GM23338 (cell line): ENCODE data around the gene NEK11. TPM values are rescaled to one million over a fixed set of nuclear protein-coding genes. Genes with fewer than 3 reads are reported as not detected.

Source experiments
- ATAC-seq: fragments of 200-7000 bp; cut with Tn5 transposase; 3 replicates; pipeline ENCODE4 v1.9.1; 2020
- DNase-seq: peaks from one replicate; pipeline ENCODE4 v3.0.0-alpha.2; 2015; ENCODE audit warnings: low spot score
- H2AFZ ChIP-seq: fragments of 200-600 bp; sonication (generic); 2 replicates; pipeline ENCODE4 v1.8.0; 2016; ENCODE audit warnings: antibody characterized with exemption, mild to moderate bottlenecking, moderate library complexity
- H3F3A ChIP-seq: fragments of 200-600 bp; sonication (generic); replicated peaks from 2 replicates; pipeline ENCODE4 v1.8.0; 2017; ENCODE audit warnings: antibody characterized with exemption, mixed run types, low read depth
- H3K27ac ChIP-seq: fragments of 200-600 bp; sonication (generic); 2 replicates; pipeline ENCODE4 v1.6.1; 2016; ENCODE audit warnings: low read depth
- H3K27me3 ChIP-seq: fragments of 200-600 bp; sonication (generic); 2 replicates; pipeline ENCODE4 v1.8.0; 2016; ENCODE audit warnings: mild to moderate bottlenecking, mixed run types, moderate library complexity; ENCODE audit not compliant: insufficient read depth
- H3K36me3 ChIP-seq: fragments of 200-600 bp; sonication (generic); 2 replicates; pipeline ENCODE4 v1.8.0; 2016; ENCODE audit warnings: mild to moderate bottlenecking; ENCODE audit not compliant: insufficient read depth
- H3K4me1 ChIP-seq: fragments of 200-600 bp; sonication (generic); 2 replicates; pipeline ENCODE4 v1.8.0; 2016; ENCODE audit warnings: mild to moderate bottlenecking, moderate library complexity; ENCODE audit not compliant: insufficient read depth
- H3K4me2 ChIP-seq: fragments of 200-600 bp; sonication (generic); 2 replicates; pipeline ENCODE4 v1.7.1; 2017; ENCODE audit warnings: mixed run types
- H3K4me3 ChIP-seq: fragments of 200-600 bp; sonication (generic); 2 replicates; pipeline ENCODE4 v1.6.1; 2016; ENCODE audit warnings: mixed run types
- H3K79me2 ChIP-seq: fragments of 200-600 bp; sonication (generic); replicated peaks from 2 replicates; pipeline ENCODE4 v1.8.0; 2017; ENCODE audit warnings: mild to moderate bottlenecking; ENCODE audit not compliant: insufficient read depth
- H3K9me2 ChIP-seq: fragments of 200-600 bp; sonication (generic); 2 replicates; pipeline ENCODE4 v1.8.0; 2017; ENCODE audit not compliant: insufficient read depth
- H4K20me1 ChIP-seq: fragments of 200-600 bp; sonication (generic); replicated peaks from 2 replicates; pipeline ENCODE4 v1.8.0; 2017; ENCODE audit warnings: mild to moderate bottlenecking; ENCODE audit not compliant: insufficient read depth
- H3K27ac Mint-ChIP-seq: 2 replicates; pipeline ENCODE4 v1.8.0; 2020; ENCODE audit warnings: inconsistent platforms, mild to moderate bottlenecking, moderate library complexity, mixed read lengths
- H3K27me3 Mint-ChIP-seq: 3 replicates; pipeline ENCODE4 v1.8.0; 2022; ENCODE audit warnings: low read depth, mild to moderate bottlenecking, moderate library complexity, mixed read lengths, inconsistent platforms; ENCODE audit not compliant: insufficient read depth, poor library complexity
- H3K36me3 Mint-ChIP-seq: 3 replicates; pipeline ENCODE4 v1.8.0; 2021; ENCODE audit warnings: low read depth, mild to moderate bottlenecking, inconsistent platforms, moderate library complexity, mixed read lengths
- H3K4me1 Mint-ChIP-seq: 3 replicates; pipeline ENCODE4 v1.8.0; 2020; ENCODE audit warnings: mild to moderate bottlenecking, inconsistent platforms, mixed read lengths
- H3K4me3 Mint-ChIP-seq: 3 replicates; pipeline ENCODE4 v1.8.0; 2021; ENCODE audit warnings: moderate library complexity, mild to moderate bottlenecking, inconsistent platforms, mixed read lengths
- H3K9me3 Mint-ChIP-seq: 3 replicates; pipeline ENCODE4 v1.8.0; 2020; ENCODE audit warnings: moderate library complexity, mild to moderate bottlenecking, inconsistent platforms, mixed read lengths
- CREB1 ChIP-seq: fragments of 250-450 bp; sonication (Bioruptor Pico); IDR thresholded peaks from 2 replicates; pipeline ENCODE4 v1.5.0; 2020; ENCODE audit warnings: low read depth, mild to moderate bottlenecking, moderate library complexity
- ETS1 ChIP-seq: IDR thresholded peaks from 2 replicates; pipeline ENCODE4 v1.6.1; 2016; ENCODE audit warnings: antibody characterized with exemption
- JUNB ChIP-seq: IDR thresholded peaks from one replicate; pipeline ENCODE4 v1.6.1; 2016; ENCODE audit warnings: antibody characterized with exemption; ENCODE audit not compliant: unreplicated experiment
- POLR2AphosphoS5 ChIP-seq: IDR thresholded peaks from 2 replicates; pipeline ENCODE4 v1.6.1; 2016; ENCODE audit warnings: antibody characterized with exemption, low read depth
- STAT1 ChIP-seq: IDR thresholded peaks from one replicate; pipeline ENCODE4 v1.6.1; 2016; ENCODE audit warnings: antibody characterized with exemption; ENCODE audit not compliant: unreplicated experiment
- ZNF114 ChIP-seq: fragments of 250-450 bp; sonication (Bioruptor Pico); IDR thresholded peaks from 2 replicates; pipeline ENCODE4 v1.5.0; 2020; ENCODE audit warnings: mild to moderate bottlenecking, moderate library complexity
- polyA plus RNA-seq: library from polyadenylated mRNA; unstranded; fragments of >200 nt; fragmentation: Nextera tagmentation; extraction: Ambion mirVana; gene quantifications from 2 replicates; pipeline ENCODE4 v1.2.1, GENCODE V29; 2016
- total RNA-seq: library from RNA; depleted of rRNA; stranded (reverse); fragments of >200 nt; shearing (Covaris generic); gene quantifications from 2 replicates; pipeline ENCODE4 v1.2.3, GENCODE V29; 2014
- TF ChIP-seq, protein P1 (sequence below), 2 experiments: fragments of 200-600 bp in 1 of 2; sonication (generic) in 1 of 2; conservative IDR thresholded peaks; 2 replicates each; pipeline versions ENCODE4 v1.5.1 to v1.6.1; 2016 to 2017; ENCODE audit warnings: antibody characterized with exemption in 2 of 2, low read depth in 2 of 2, mild to moderate bottlenecking in 2 of 2, moderate library complexity in 1 of 2
- TF ChIP-seq, protein P2 (sequence below): fragments of 250-450 bp; sonication (Bioruptor Pico); IDR thresholded peaks from 2 replicates; pipeline ENCODE4 v1.5.0; 2020; ENCODE audit warnings: mild to moderate bottlenecking, moderate library complexity
- TF ChIP-seq, protein P3 (sequence below): IDR thresholded peaks from one replicate; pipeline ENCODE4 v1.6.1; 2018; ENCODE audit warnings: antibody characterized with exemption; ENCODE audit not compliant: unreplicated experiment

The NEK11 gene
- total and polyA plus RNA-seq, 2 experiments from 2014 or later: 0.80 to 1.1 TPM

DNA sequence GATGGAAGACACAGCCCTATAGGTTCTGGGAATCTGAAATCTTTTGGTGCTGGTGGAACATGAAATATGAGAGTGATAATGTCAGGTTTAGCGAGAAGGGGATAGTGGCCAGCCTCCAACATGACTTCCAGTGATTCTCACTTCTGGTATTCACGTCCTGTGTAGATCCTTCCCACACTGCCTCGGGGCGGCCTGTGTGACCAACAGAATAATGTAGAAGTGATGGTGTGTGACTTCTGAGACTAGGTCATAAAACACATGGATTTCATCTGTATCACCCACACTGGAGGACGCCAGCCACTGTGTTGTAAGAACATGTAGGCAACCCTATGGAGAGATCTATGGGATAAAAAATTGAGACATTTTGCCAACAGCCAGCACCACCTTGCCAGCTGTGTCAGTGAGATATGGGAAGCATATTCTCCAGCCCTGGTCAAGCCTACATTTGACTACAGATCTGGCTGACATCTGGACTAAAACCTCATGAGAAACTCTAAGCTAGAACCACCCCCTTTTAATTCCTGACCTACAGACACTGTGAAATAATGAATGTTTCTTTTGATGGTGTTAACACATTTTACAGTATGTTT is 329.4 kb downstream of the NEK11 start (continued):
- TF ChIP-seq, protein P1, sequence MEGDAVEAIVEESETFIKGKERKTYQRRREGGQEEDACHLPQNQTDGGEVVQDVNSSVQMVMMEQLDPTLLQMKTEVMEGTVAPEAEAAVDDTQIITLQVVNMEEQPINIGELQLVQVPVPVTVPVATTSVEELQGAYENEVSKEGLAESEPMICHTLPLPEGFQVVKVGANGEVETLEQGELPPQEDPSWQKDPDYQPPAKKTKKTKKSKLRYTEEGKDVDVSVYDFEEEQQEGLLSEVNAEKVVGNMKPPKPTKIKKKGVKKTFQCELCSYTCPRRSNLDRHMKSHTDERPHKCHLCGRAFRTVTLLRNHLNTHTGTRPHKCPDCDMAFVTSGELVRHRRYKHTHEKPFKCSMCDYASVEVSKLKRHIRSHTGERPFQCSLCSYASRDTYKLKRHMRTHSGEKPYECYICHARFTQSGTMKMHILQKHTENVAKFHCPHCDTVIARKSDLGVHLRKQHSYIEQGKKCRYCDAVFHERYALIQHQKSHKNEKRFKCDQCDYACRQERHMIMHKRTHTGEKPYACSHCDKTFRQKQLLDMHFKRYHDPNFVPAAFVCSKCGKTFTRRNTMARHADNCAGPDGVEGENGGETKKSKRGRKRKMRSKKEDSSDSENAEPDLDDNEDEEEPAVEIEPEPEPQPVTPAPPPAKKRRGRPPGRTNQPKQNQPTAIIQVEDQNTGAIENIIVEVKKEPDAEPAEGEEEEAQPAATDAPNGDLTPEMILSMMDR (conservative IDR thresholded peaks at IDR 0.05; ENCODE audit: low read depth in 2 of 2): no peak

DNA sequence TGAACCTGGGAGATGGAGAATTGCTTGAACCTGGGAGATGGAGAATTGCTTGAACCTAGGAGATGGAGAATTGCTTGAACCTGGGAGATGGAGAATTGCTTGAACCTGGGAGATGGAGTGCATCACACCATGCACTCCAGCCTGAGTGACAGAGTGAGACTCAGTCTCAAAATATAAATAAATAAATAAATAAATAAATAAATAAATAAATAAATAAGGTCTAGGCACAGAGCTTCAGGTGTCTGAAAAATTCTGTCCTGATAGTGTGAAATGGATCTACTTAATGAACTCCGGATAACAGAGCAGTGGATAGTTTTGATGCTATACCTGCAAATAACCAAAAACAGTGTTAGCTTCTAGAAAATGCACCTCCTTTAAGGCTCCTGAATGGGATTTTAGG is 330.6 kb downstream of the NEK11 start:
- H3K4me3 Mint-ChIP-seq: no peak overlapping the region
- H2AFZ ChIP-seq: no peak overlapping the region
- H3K4me2 ChIP-seq: no peak overlapping the region
- no peak overlapping the region for H3K4me3 ChIP-seq
- H3K9me2 ChIP-seq: no peaks in the 10 kb centered on the region
- H3K27ac Mint-ChIP-seq: no peak overlapping the region
- no peaks in the 10 kb centered on the region for H3K79me2 ChIP-seq
- peaks cover 22% of the 10 kb centered on the region for H3K4me1 Mint-ChIP-seq
- no peaks in the 10 kb centered on the region for H3K9me3 Mint-ChIP-seq
- no peaks in the 10 kb centered on the region for H3K36me3 ChIP-seq
- H4K20me1 ChIP-seq: no peaks in the 10 kb centered on the region
- H3K27ac ChIP-seq: no peak overlapping the region
- H3K27me3 Mint-ChIP-seq: peaks cover 6% of the 10 kb centered on the region
- ATAC-seq (no peak), DNase-seq (no peak)
- H3K4me1 ChIP-seq: peaks cover 8% of the 10 kb centered on the region
- H3K36me3 Mint-ChIP-seq: peaks cover under 1% of the 10 kb centered on the region; the same call in 2 of the 3 replicates
- no peaks in the 10 kb centered on the region for H3K27me3 ChIP-seq
- 0 out of 2 replicates have a peak, but pooled peaks cover 3% of the 10 kb centered on the region for H3F3A ChIP-seq
- TF ChIP-seq JUNB (no peak), ZNF114 (CRISPR knock-in tag) (no peak), CREB1 (CRISPR knock-in tag) (no peak), POLR2AphosphoS5 (no peak), STAT1 (no peak), ETS1 (no peak)
- TF ChIP-seq, protein P1 (conservative IDR thresholded peaks at IDR 0.05; ENCODE audit: low read depth in 2 of 2): no peak
- TF ChIP-seq, protein P2, sequence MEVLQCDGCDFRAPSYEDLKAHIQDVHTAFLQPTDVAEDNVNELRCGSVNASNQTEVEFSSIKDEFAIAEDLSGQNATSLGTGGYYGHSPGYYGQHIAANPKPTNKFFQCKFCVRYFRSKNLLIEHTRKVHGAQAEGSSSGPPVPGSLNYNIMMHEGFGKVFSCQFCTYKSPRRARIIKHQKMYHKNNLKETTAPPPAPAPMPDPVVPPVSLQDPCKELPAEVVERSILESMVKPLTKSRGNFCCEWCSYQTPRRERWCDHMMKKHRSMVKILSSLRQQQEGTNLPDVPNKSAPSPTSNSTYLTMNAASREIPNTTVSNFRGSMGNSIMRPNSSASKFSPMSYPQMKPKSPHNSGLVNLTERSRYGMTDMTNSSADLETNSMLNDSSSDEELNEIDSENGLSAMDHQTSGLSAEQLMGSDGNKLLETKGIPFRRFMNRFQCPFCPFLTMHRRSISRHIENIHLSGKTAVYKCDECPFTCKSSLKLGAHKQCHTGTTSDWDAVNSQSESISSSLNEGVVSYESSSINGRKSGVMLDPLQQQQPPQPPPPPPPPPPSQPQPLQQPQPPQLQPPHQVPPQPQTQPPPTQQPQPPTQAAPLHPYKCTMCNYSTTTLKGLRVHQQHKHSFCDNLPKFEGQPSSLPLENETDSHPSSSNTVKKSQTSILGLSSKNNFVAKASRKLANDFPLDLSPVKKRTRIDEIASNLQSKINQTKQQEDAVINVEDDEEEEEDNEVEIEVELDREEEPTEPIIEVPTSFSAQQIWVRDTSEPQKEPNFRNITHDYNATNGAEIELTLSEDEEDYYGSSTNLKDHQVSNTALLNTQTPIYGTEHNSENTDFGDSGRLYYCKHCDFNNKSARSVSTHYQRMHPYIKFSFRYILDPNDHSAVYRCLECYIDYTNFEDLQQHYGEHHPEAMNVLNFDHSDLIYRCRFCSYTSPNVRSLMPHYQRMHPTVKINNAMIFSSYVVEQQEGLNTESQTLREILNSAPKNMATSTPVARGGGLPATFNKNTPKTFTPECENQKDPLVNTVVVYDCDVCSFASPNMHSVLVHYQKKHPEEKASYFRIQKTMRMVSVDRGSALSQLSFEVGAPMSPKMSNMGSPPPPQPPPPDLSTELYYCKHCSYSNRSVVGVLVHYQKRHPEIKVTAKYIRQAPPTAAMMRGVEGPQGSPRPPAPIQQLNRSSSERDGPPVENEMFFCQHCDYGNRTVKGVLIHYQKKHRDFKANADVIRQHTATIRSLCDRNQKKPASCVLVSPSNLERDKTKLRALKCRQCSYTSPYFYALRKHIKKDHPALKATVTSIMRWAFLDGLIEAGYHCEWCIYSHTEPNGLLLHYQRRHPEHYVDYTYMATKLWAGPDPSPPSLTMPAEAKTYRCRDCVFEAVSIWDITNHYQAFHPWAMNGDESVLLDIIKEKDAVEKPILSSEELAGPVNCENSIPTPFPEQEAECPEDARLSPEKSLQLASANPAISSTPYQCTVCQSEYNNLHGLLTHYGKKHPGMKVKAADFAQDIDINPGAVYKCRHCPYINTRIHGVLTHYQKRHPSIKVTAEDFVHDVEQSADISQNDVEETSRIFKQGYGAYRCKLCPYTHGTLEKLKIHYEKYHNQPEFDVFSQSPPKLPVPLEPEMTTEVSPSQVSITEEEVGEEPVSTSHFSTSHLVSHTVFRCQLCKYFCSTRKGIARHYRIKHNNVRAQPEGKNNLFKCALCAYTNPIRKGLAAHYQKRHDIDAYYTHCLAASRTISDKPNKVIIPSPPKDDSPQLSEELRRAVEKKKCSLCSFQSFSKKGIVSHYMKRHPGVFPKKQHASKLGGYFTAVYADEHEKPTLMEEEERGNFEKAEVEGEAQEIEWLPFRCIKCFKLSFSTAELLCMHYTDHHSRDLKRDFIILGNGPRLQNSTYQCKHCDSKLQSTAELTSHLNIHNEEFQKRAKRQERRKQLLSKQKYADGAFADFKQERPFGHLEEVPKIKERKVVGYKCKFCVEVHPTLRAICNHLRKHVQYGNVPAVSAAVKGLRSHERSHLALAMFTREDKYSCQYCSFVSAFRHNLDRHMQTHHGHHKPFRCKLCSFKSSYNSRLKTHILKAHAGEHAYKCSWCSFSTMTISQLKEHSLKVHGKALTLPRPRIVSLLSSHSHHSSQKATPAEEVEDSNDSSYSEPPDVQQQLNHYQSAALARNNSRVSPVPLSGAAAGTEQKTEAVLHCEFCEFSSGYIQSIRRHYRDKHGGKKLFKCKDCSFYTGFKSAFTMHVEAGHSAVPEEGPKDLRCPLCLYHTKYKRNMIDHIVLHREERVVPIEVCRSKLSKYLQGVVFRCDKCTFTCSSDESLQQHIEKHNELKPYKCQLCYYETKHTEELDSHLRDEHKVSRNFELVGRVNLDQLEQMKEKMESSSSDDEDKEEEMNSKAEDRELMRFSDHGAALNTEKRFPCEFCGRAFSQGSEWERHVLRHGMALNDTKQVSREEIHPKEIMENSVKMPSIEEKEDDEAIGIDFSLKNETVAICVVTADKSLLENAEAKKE (CRISPR knock-in tag): no peak
- TF ChIP-seq, protein P3, sequence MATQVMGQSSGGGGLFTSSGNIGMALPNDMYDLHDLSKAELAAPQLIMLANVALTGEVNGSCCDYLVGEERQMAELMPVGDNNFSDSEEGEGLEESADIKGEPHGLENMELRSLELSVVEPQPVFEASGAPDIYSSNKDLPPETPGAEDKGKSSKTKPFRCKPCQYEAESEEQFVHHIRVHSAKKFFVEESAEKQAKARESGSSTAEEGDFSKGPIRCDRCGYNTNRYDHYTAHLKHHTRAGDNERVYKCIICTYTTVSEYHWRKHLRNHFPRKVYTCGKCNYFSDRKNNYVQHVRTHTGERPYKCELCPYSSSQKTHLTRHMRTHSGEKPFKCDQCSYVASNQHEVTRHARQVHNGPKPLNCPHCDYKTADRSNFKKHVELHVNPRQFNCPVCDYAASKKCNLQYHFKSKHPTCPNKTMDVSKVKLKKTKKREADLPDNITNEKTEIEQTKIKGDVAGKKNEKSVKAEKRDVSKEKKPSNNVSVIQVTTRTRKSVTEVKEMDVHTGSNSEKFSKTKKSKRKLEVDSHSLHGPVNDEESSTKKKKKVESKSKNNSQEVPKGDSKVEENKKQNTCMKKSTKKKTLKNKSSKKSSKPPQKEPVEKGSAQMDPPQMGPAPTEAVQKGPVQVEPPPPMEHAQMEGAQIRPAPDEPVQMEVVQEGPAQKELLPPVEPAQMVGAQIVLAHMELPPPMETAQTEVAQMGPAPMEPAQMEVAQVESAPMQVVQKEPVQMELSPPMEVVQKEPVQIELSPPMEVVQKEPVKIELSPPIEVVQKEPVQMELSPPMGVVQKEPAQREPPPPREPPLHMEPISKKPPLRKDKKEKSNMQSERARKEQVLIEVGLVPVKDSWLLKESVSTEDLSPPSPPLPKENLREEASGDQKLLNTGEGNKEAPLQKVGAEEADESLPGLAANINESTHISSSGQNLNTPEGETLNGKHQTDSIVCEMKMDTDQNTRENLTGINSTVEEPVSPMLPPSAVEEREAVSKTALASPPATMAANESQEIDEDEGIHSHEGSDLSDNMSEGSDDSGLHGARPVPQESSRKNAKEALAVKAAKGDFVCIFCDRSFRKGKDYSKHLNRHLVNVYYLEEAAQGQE: no peak
